Measurements from ENCODE around the gene PKLR. TPM values are rescaled to one million over a fixed set of nuclear protein-coding genes. Genes with fewer than 3 reads are reported as not detected.

Gene PKLR
- total and polyA plus RNA-seq, 2 donors (not counting 1 experiment from before 2014, with no cell fraction given): not detected

DNA sequence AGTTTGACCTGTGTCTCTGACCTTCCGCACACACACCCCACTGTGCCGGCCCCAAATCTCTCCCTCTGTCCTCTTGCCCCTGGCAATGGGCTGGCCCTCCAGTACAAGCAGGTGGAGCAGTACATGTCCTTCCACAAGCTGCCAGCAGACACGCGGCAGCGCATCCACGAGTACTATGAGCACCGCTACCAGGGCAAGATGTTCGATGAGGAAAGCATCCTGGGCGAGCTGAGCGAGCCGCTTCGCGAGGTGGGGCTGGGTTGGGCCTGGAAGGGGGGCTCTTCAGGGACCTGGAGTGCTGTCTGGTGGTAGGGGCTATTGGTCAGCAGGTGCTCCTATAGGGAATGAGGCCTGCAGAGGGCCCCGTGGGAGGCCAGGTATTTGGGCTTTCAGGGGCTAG, 16.2 kb downstream of the PKLR start:
- no peak for TF ChIP-seq EZH2 (IDR thresholded peaks at IDR 0.05; ENCODE audit: low read length, missing control alignments)
- TF ChIP-seq, protein P1, sequence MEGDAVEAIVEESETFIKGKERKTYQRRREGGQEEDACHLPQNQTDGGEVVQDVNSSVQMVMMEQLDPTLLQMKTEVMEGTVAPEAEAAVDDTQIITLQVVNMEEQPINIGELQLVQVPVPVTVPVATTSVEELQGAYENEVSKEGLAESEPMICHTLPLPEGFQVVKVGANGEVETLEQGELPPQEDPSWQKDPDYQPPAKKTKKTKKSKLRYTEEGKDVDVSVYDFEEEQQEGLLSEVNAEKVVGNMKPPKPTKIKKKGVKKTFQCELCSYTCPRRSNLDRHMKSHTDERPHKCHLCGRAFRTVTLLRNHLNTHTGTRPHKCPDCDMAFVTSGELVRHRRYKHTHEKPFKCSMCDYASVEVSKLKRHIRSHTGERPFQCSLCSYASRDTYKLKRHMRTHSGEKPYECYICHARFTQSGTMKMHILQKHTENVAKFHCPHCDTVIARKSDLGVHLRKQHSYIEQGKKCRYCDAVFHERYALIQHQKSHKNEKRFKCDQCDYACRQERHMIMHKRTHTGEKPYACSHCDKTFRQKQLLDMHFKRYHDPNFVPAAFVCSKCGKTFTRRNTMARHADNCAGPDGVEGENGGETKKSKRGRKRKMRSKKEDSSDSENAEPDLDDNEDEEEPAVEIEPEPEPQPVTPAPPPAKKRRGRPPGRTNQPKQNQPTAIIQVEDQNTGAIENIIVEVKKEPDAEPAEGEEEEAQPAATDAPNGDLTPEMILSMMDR (conservative IDR thresholded peaks at IDR 0.05 in 1 of 2, IDR thresholded peaks at IDR 0.05 in 1 of 2; ENCODE audit: low read depth in 1 of 2, low read length in 2 of 2): no peak
- Histone ChIP-seq H2AFZ (ENCODE audit: low read length) (no peak overlapping the region), H3K4me2 (ENCODE audit: extremely low read depth, insufficient read depth, low read length) (no peak overlapping the region), H4K20me1 (ENCODE audit: control insufficient read depth, extremely low read depth, insufficient read depth, low read length) (no peaks in the 10 kb centered on the region), H3K27me3 (ENCODE audit: control insufficient read depth, insufficient read depth, low read length) (no peaks in the 10 kb centered on the region), H3K9ac (ENCODE audit: insufficient read depth, low read length) (no peak overlapping the region), H3K4me3 (replicated peaks in 1 of 4; ENCODE audit: control extremely low read depth in 1 of 4, insufficient read depth in 1 of 4, low read depth in 3 of 4, low read length in 4 of 4) (no peak overlapping the region), H3K36me3 (ENCODE audit: control insufficient read depth, insufficient read depth, low read length) (no peaks in the 10 kb centered on the region), H3K9me3 (ENCODE audit: control insufficient read depth, insufficient read depth, low read depth, low read length) (no peaks in the 10 kb centered on the region), H3K4me1 (ENCODE audit: control insufficient read depth, extremely low read depth, insufficient read depth, low read length) (no peaks in the 10 kb centered on the region), H3K27ac (ENCODE audit: insufficient read depth, low read length) (no peak overlapping the region), H3K79me2 (ENCODE audit: control insufficient read depth, insufficient read depth, low read length) (no peaks in the 10 kb centered on the region)
- DNase-seq (ENCODE audit: low read depth in 2 of 2): no peak

DNA sequence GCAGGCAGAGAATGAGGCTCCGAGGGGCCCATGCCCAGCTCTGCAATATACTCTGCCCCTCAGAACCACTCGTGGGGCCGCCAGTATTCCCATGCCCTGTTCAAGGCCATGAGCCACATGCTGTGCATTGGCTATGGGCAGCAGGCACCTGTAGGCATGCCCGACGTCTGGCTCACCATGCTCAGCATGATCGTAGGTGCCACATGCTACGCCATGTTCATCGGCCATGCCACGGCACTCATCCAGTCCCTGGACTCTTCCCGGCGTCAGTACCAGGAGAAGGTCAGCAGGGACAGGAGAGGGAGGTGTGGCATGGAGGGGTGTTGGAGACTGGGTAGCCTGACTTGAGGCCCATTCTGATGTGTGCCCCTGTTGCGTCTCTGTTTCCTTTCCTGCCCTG, 16.8 kb downstream of the PKLR start:
- Histone ChIP-seq H3K4me3 (replicated peaks in 1 of 4; ENCODE audit: control extremely low read depth in 1 of 4, insufficient read depth in 1 of 4, low read depth in 3 of 4, low read length in 4 of 4) (no peak overlapping the region), H3K4me1 (ENCODE audit: control insufficient read depth, extremely low read depth, insufficient read depth, low read length) (no peaks in the 10 kb centered on the region), H3K9ac (ENCODE audit: insufficient read depth, low read length) (no peak overlapping the region), H2AFZ (ENCODE audit: low read length) (no peak overlapping the region), H3K79me2 (ENCODE audit: control insufficient read depth, insufficient read depth, low read length) (no peaks in the 10 kb centered on the region), H3K4me2 (ENCODE audit: extremely low read depth, insufficient read depth, low read length) (no peak overlapping the region), H4K20me1 (ENCODE audit: control insufficient read depth, extremely low read depth, insufficient read depth, low read length) (no peaks in the 10 kb centered on the region), H3K36me3 (ENCODE audit: control insufficient read depth, insufficient read depth, low read length) (no peaks in the 10 kb centered on the region), H3K9me3 (ENCODE audit: control insufficient read depth, insufficient read depth, low read depth, low read length) (no peaks in the 10 kb centered on the region), H3K27me3 (ENCODE audit: control insufficient read depth, insufficient read depth, low read length) (no peaks in the 10 kb centered on the region), H3K27ac (ENCODE audit: insufficient read depth, low read length) (no peak overlapping the region)
- TF ChIP-seq, protein P1 (conservative IDR thresholded peaks at IDR 0.05 in 1 of 2, IDR thresholded peaks at IDR 0.05 in 1 of 2; ENCODE audit: low read depth in 1 of 2, low read length in 2 of 2): no peak
- TF ChIP-seq EZH2 (IDR thresholded peaks at IDR 0.05; ENCODE audit: low read length, missing control alignments): no peak
- no peak for DNase-seq (ENCODE audit: low read depth in 2 of 2)

DNA sequence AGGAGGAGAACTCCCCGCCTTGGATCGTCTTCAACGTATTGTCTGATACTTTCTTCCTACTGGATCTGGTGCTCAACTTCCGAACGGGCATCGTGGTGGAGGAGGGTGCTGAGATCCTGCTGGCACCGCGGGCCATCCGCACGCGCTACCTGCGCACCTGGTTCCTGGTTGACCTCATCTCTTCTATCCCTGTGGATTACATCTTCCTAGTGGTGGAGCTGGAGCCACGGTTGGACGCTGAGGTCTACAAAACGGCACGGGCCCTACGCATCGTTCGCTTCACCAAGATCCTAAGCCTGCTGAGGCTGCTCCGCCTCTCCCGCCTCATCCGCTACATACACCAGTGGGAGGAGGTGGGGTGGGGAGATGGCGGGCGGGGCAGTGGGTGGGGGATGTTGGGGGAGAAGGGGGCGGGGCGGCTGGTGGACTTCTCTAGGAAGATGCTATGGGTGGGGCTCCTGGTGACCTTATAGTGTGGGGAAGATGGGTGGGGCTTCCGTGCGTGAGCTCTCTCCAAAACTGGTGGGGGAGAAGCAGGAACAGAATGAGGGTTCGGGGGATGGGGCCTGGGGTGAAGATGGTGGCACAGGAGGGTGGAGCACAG, 18.6 kb downstream of the PKLR start:
- Histone ChIP-seq H2AFZ (ENCODE audit: low read length) (no peak overlapping the region), H3K27ac (ENCODE audit: insufficient read depth, low read length) (no peak overlapping the region), H3K4me3 (replicated peaks in 1 of 4; ENCODE audit: control extremely low read depth in 1 of 4, insufficient read depth in 1 of 4, low read depth in 3 of 4, low read length in 4 of 4) (no peak overlapping the region), H3K4me1 (ENCODE audit: control insufficient read depth, extremely low read depth, insufficient read depth, low read length) (peaks cover 5% of the 10 kb centered on the region), H3K4me2 (ENCODE audit: extremely low read depth, insufficient read depth, low read length) (no peak overlapping the region), H4K20me1 (ENCODE audit: control insufficient read depth, extremely low read depth, insufficient read depth, low read length) (no peaks in the 10 kb centered on the region), H3K9ac (ENCODE audit: insufficient read depth, low read length) (no peak overlapping the region), H3K9me3 (ENCODE audit: control insufficient read depth, insufficient read depth, low read depth, low read length) (no peaks in the 10 kb centered on the region), H3K27me3 (ENCODE audit: control insufficient read depth, insufficient read depth, low read length) (no peaks in the 10 kb centered on the region), H3K36me3 (ENCODE audit: control insufficient read depth, insufficient read depth, low read length) (no peaks in the 10 kb centered on the region), H3K79me2 (ENCODE audit: control insufficient read depth, insufficient read depth, low read length) (no peaks in the 10 kb centered on the region)
- no peak for TF ChIP-seq EZH2 (IDR thresholded peaks at IDR 0.05; ENCODE audit: low read length, missing control alignments)
- TF ChIP-seq, protein P1 (conservative IDR thresholded peaks at IDR 0.05 in 1 of 2, IDR thresholded peaks at IDR 0.05 in 1 of 2; ENCODE audit: low read depth in 1 of 2, low read length in 2 of 2): no peak
- no peak for DNase-seq (ENCODE audit: low read depth in 2 of 2)
